Measurements from ENCODE around the gene CILP2.

DNA sequence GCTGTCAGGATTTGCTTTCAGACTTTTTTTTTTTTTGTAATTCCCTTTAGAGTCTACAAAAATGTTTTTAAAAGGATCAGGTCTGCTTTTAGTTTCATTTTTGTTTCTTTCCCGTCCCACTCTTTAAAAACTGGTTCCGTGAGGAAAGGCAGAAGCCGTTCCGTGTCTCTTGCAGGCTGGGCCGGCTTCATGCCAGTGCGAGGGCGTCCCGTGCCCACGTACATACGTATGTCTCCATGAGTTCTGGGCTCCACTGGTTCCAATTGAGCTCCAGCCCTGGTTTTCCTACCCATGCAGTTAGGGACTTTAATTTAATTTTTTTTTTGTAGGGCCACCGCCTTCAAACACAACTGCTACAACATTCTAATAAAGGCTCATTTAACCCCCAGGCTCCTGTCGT is 31.5 kb upstream of the CILP2 start:
- no peak for TF ChIP-seq POLR2AphosphoS5 (IDR thresholded peaks at IDR 0.05; ENCODE audit: low read depth, low read length)
- TF ChIP-seq, protein P1, sequence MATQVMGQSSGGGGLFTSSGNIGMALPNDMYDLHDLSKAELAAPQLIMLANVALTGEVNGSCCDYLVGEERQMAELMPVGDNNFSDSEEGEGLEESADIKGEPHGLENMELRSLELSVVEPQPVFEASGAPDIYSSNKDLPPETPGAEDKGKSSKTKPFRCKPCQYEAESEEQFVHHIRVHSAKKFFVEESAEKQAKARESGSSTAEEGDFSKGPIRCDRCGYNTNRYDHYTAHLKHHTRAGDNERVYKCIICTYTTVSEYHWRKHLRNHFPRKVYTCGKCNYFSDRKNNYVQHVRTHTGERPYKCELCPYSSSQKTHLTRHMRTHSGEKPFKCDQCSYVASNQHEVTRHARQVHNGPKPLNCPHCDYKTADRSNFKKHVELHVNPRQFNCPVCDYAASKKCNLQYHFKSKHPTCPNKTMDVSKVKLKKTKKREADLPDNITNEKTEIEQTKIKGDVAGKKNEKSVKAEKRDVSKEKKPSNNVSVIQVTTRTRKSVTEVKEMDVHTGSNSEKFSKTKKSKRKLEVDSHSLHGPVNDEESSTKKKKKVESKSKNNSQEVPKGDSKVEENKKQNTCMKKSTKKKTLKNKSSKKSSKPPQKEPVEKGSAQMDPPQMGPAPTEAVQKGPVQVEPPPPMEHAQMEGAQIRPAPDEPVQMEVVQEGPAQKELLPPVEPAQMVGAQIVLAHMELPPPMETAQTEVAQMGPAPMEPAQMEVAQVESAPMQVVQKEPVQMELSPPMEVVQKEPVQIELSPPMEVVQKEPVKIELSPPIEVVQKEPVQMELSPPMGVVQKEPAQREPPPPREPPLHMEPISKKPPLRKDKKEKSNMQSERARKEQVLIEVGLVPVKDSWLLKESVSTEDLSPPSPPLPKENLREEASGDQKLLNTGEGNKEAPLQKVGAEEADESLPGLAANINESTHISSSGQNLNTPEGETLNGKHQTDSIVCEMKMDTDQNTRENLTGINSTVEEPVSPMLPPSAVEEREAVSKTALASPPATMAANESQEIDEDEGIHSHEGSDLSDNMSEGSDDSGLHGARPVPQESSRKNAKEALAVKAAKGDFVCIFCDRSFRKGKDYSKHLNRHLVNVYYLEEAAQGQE (IDR thresholded peaks at IDR 0.05; ENCODE audit: insufficient read depth in 1 of 2, low read depth in 2 of 2, low read length in 2 of 2): no peak
